Measurements from ENCODE around the gene ADAMTSL2.

ADAMTSL2 gene

DNA sequence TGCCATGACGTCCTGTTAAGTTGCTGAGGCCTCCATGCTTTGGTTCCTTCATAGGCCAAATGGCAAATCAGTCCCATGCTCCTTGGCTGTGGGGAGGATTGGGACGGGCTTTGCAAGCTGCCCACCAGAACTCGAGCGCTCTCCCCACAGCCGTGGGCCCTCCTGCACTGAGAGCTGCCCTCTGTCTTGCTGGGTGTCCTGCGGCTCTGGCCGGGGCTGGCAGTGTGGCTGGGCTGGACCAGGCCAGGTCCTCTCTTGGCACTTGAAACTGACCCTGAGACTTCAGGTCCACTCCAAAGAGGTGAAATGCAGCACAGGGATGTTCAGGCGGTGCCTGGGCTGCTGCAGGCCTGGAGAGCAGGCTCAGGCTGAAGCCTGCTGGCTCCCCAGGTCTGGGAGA is 16.8 kb upstream of the ADAMTSL2 start:
- TF ChIP-seq RAD21 (IDR thresholded peaks at IDR 0.05; ENCODE audit: low read depth) (no peak), USF1 (IDR thresholded peaks at IDR 0.05) (no peak), TAF1 (IDR thresholded peaks at IDR 0.05; ENCODE audit: low read depth) (no peak), YY1 (IDR thresholded peaks at IDR 0.05; ENCODE audit: low read depth) (no peak)
- TF ChIP-seq, protein P1, sequence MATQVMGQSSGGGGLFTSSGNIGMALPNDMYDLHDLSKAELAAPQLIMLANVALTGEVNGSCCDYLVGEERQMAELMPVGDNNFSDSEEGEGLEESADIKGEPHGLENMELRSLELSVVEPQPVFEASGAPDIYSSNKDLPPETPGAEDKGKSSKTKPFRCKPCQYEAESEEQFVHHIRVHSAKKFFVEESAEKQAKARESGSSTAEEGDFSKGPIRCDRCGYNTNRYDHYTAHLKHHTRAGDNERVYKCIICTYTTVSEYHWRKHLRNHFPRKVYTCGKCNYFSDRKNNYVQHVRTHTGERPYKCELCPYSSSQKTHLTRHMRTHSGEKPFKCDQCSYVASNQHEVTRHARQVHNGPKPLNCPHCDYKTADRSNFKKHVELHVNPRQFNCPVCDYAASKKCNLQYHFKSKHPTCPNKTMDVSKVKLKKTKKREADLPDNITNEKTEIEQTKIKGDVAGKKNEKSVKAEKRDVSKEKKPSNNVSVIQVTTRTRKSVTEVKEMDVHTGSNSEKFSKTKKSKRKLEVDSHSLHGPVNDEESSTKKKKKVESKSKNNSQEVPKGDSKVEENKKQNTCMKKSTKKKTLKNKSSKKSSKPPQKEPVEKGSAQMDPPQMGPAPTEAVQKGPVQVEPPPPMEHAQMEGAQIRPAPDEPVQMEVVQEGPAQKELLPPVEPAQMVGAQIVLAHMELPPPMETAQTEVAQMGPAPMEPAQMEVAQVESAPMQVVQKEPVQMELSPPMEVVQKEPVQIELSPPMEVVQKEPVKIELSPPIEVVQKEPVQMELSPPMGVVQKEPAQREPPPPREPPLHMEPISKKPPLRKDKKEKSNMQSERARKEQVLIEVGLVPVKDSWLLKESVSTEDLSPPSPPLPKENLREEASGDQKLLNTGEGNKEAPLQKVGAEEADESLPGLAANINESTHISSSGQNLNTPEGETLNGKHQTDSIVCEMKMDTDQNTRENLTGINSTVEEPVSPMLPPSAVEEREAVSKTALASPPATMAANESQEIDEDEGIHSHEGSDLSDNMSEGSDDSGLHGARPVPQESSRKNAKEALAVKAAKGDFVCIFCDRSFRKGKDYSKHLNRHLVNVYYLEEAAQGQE (IDR thresholded peaks at IDR 0.05; ENCODE audit: low read depth) = no peak

DNA sequence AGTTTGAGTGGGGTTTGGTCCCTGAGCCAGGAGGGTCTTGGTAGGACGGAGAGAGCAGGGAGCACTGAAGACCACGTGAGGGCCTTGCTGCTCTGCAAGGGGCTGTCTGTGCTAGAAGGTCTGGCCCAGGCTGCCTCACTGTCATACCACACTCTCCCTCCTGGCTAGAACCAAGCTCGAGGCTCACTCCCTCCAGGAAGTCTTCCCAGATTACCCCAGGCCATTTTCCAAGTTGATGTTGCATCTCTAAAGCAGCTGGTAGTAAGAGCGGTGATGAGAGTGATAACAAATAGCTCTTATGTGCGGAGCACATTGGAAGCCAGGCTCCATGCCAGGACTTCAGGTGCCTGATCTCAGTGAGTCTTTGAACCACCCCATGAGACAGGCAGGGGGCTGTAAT is 16.3 kb upstream of the ADAMTSL2 start:
- TF ChIP-seq CEBPB (IDR thresholded peaks at IDR 0.05) = no peak
- TF ChIP-seq ZBTB7A (IDR thresholded peaks at IDR 0.05; ENCODE audit: low read depth) = no peak
- TF ChIP-seq NFIC (IDR thresholded peaks at IDR 0.05) = no peak
- no peak for TF ChIP-seq TCF12 (IDR thresholded peaks at IDR 0.05; ENCODE audit: low read depth)
- TF ChIP-seq, protein P2, sequence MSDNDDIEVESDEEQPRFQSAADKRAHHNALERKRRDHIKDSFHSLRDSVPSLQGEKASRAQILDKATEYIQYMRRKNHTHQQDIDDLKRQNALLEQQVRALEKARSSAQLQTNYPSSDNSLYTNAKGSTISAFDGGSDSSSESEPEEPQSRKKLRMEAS (IDR thresholded peaks at IDR 0.05) = no peak
- TF ChIP-seq RAD21 (IDR thresholded peaks at IDR 0.05; ENCODE audit: low read depth) = no peak
- TF ChIP-seq EP300 (IDR thresholded peaks at IDR 0.05; ENCODE audit: borderline replicate concordance) = no peak
- no peak for TF ChIP-seq YY1 (IDR thresholded peaks at IDR 0.05; ENCODE audit: low read depth)

DNA sequence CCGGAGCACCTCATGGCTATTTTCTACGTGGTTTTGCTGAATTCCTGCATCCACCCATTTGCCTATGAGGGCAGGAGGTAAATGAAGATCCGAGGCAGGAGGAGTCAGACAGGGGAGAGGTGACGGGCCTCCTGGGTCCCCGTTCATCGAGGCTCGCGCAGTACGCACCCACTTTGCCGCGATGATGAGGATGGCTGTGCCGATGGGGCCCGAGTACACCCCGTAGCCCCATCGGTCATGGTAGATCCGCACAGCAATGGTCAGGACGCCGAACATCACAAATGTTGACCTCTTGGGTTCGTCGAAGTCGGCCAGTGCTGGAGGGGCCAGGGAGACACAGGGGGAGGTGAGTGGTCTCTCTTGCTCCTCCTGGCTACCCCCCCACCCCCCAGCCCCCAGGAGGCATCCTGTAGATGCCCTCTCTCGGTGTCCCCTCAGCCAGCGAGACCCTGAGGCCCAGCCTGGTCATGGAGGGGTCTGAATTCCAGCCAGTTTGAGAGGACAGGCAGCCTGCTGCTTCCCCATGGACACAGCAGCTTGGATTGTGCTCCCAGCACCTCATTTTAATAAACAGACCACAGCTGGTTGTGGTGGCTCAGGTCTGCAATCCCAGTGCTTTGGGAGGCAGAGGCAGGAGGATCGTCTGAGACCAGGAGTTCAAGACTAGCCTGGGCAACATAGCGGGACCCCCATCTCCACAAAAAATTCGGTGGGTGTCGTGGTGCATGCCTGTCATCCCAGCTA is 15.6 kb upstream of the ADAMTSL2 start:
- TF ChIP-seq, protein P1 (IDR thresholded peaks at IDR 0.05; ENCODE audit: low read depth) = no peak
- TF ChIP-seq CREB1 (IDR thresholded peaks at IDR 0.05; ENCODE audit: low read depth) (no peak), ZBTB7A (IDR thresholded peaks at IDR 0.05; ENCODE audit: low read depth) (no peak), USF1 (IDR thresholded peaks at IDR 0.05) (no peak), YY1 (IDR thresholded peaks at IDR 0.05; ENCODE audit: low read depth) (no peak), CEBPB (IDR thresholded peaks at IDR 0.05) (no peak), NFIC (IDR thresholded peaks at IDR 0.05) (no peak), EP300 (IDR thresholded peaks at IDR 0.05; ENCODE audit: borderline replicate concordance) (no peak), TCF12 (IDR thresholded peaks at IDR 0.05; ENCODE audit: low read depth) (no peak), TAF1 (IDR thresholded peaks at IDR 0.05; ENCODE audit: low read depth) (no peak), EGR1 (IDR thresholded peaks at IDR 0.05) (no peak), FOXM1 (IDR thresholded peaks at IDR 0.05; ENCODE audit: borderline replicate concordance, low read depth) (no peak), RAD21 (IDR thresholded peaks at IDR 0.05; ENCODE audit: low read depth) (no peak), TEAD4 (IDR thresholded peaks at IDR 0.05) (no peak)
- TF ChIP-seq, protein P2 (IDR thresholded peaks at IDR 0.05) = no peak

GRCh38 chr9:133519693-133520092 is 14.8 kb upstream of the ADAMTSL2 start:
- TF ChIP-seq EP300 (IDR thresholded peaks at IDR 0.05; ENCODE audit: borderline replicate concordance) = no peak
- no peak for TF ChIP-seq NFIC (IDR thresholded peaks at IDR 0.05)
- TF ChIP-seq, protein P2 (IDR thresholded peaks at IDR 0.05) = no peak
- no peak for TF ChIP-seq YY1 (IDR thresholded peaks at IDR 0.05; ENCODE audit: low read depth)
- TF ChIP-seq, protein P1 (IDR thresholded peaks at IDR 0.05; ENCODE audit: low read depth) = no peak
- TF ChIP-seq FOXM1 (IDR thresholded peaks at IDR 0.05; ENCODE audit: borderline replicate concordance, low read depth) = no peak
- no peak for TF ChIP-seq ZBTB7A (IDR thresholded peaks at IDR 0.05; ENCODE audit: low read depth)
- TF ChIP-seq USF1 (IDR thresholded peaks at IDR 0.05) = no peak
- TF ChIP-seq TCF12 (IDR thresholded peaks at IDR 0.05; ENCODE audit: low read depth) = no peak
